ENCODE data around the gene YTHDF1. TPM values are rescaled to one million over a fixed set of nuclear protein-coding genes. Genes with fewer than 3 reads are reported as not detected.
A peak's percentile ranks its signal among the peaks of the same experiment; 100 is the strongest.

Gene YTHDF1
- total RNA-seq, 1 donor from 2014 or later = 59.0 TPM

- Mint-ChIP-seq H3K27ac (ENCODE audit: unreplicated experiment) (peak overlapping the region; percentile 93), H3K36me3 (ENCODE audit: low read depth) (peaks cover 4% of the 10 kb centered on the region), H3K27me3 (ENCODE audit: low read depth) (no peaks in the 10 kb centered on the region), H3K4me3 (peak overlapping the region; percentile 39), H3K4me1 (peaks cover 46% of the 10 kb centered on the region), H3K9me3 (no peaks in the 10 kb centered on the region)
- DNase-seq (ENCODE audit: low read depth, low spot score) = no peak
- no peak for TF ChIP-seq CTCF (conservative IDR thresholded peaks at IDR 0.05)
Observed at GRCh38 chr20:63261060-63261794, 45.3 kb upstream of the YTHDF1 start.

- TF ChIP-seq CTCF (conservative IDR thresholded peaks at IDR 0.05) = no peak
- H3K4me1 Mint-ChIP-seq = peaks cover 52% of the 10 kb centered on the region
- H3K4me3 Mint-ChIP-seq = no peak overlapping the region
- H3K27ac Mint-ChIP-seq (ENCODE audit: unreplicated experiment) = no peak overlapping the region
- no peak for DNase-seq (ENCODE audit: low read depth, low spot score)
- H3K27me3 Mint-ChIP-seq (ENCODE audit: low read depth) = peaks cover 1% of the 10 kb centered on the region
- no peaks in the 10 kb centered on the region for H3K9me3 Mint-ChIP-seq
- H3K36me3 Mint-ChIP-seq (ENCODE audit: low read depth) = peaks cover 4% of the 10 kb centered on the region
Observed at GRCh38 chr20:63260521-63260920, 44.6 kb upstream of the YTHDF1 start.

GRCh38 chr20:63259734-63260460, 44.0 kb upstream of the YTHDF1 start:
- peak overlapping the region; percentile 74 for H3K4me3 Mint-ChIP-seq
- H3K27ac Mint-ChIP-seq (ENCODE audit: unreplicated experiment) = peak overlapping the region; percentile 57
- H3K36me3 Mint-ChIP-seq (ENCODE audit: low read depth) = peaks cover 4% of the 10 kb centered on the region
- H3K27me3 Mint-ChIP-seq (ENCODE audit: low read depth) = peaks cover 2% of the 10 kb centered on the region
- peaks cover 58% of the 10 kb centered on the region for H3K4me1 Mint-ChIP-seq
- TF ChIP-seq CTCF (conservative IDR thresholded peaks at IDR 0.05) = no peak
- DNase-seq (ENCODE audit: low read depth, low spot score) = no peak
- H3K9me3 Mint-ChIP-seq = no peaks in the 10 kb centered on the region

GRCh38 chr20:63258781-63259180, 42.9 kb upstream of the YTHDF1 start:
- Mint-ChIP-seq H3K27me3 (ENCODE audit: low read depth) (peaks cover 2% of the 10 kb centered on the region), H3K4me1 (peaks cover 49% of the 10 kb centered on the region), H3K4me3 (no peak overlapping the region), H3K9me3 (no peaks in the 10 kb centered on the region), H3K27ac (ENCODE audit: unreplicated experiment) (no peak overlapping the region), H3K36me3 (ENCODE audit: low read depth) (peaks cover 4% of the 10 kb centered on the region)
- no peak for TF ChIP-seq CTCF (conservative IDR thresholded peaks at IDR 0.05)
- no peak for DNase-seq (ENCODE audit: low read depth, low spot score)

- no peak for TF ChIP-seq CTCF (conservative IDR thresholded peaks at IDR 0.05)
- Mint-ChIP-seq H3K4me3 (peak overlapping the region; percentile 8), H3K27me3 (ENCODE audit: low read depth) (peaks cover 2% of the 10 kb centered on the region), H3K36me3 (ENCODE audit: low read depth) (peaks cover 4% of the 10 kb centered on the region), H3K4me1 (peaks cover 51% of the 10 kb centered on the region), H3K9me3 (no peaks in the 10 kb centered on the region), H3K27ac (ENCODE audit: unreplicated experiment) (no peak overlapping the region)
- DNase-seq (ENCODE audit: low read depth, low spot score) = no peak
Observed at GRCh38 chr20:63257629-63258028, 41.7 kb upstream of the YTHDF1 start.

All from neural crest cell (in vitro differentiated cells).